ENCODE measurements around the gene BMERB1.
"Not testable (repeated sequence)": the region's sequence is repeated elsewhere in the genome, so short reads cannot be mapped to it uniquely, and the experiment has no call there.

The BMERB1 gene

GRCh38 chr16:15571557-15571956 lies 137.2 kb downstream of the BMERB1 start:
- DNase-seq = no peak

GRCh38 chr16:15572329-15573001 lies 138.1 kb downstream of the BMERB1 start:
- no peak for DNase-seq

- no peak for DNase-seq
Observed at GRCh38 chr16:15573274-15573895, 139.0 kb downstream of the BMERB1 start.

GRCh38 chr16:15573896-15574613 lies 139.7 kb downstream of the BMERB1 start:
- DNase-seq = not testable (repeated sequence)

GRCh38 chr16:15574614-15574948 lies 140.2 kb downstream of the BMERB1 start:
- no peak for DNase-seq

GRCh38 chr16:15575293-15576049 lies 141.1 kb downstream of the BMERB1 start:
- no peak for DNase-seq

GRCh38 chr16:15576960-15577958 lies 142.9 kb downstream of the BMERB1 start:
- DNase-seq = peak; percentile 6

- no peak for DNase-seq
Observed at GRCh38 chr16:15578824-15579223, 144.4 kb downstream of the BMERB1 start.

GRCh38 chr16:15581127-15581815 lies 146.9 kb downstream of the BMERB1 start:
- no peak for DNase-seq

GRCh38 chr16:15583526-15583925 lies 149.1 kb downstream of the BMERB1 start:
- no peak for DNase-seq

GRCh38 chr16:15585956-15586355 lies 151.6 kb downstream of the BMERB1 start:
- DNase-seq = no peak

- no peak for DNase-seq
Observed at GRCh38 chr16:15586716-15587115, 152.3 kb downstream of the BMERB1 start.

- peak; percentile 55 for DNase-seq
Observed at GRCh38 chr16:15587152-15587825, 152.9 kb downstream of the BMERB1 start.

- DNase-seq = no peak
Observed at GRCh38 chr16:15592324-15592723, 157.9 kb downstream of the BMERB1 start.

- DNase-seq = no peak
Observed at GRCh38 chr16:15593235-15593634, 158.8 kb downstream of the BMERB1 start.

- no peak for DNase-seq
Observed at GRCh38 chr16:15594711-15595320, 160.4 kb downstream of the BMERB1 start.

GRCh38 chr16:15597135-15597534 lies 162.7 kb downstream of the BMERB1 start:
- no peak for DNase-seq

- no peak for DNase-seq
Observed at GRCh38 chr16:15597822-15598647, 163.6 kb downstream of the BMERB1 start.

- no peak for DNase-seq
Observed at GRCh38 chr16:15598648-15599190, 164.3 kb downstream of the BMERB1 start.

All from NCI-H69 (cell line).